CD4-positive, alpha-beta T cell treated with Interleukin-12 subunit alpha and Interleukin-12 subunit beta, for 1 hour (primary cell): Measurements from ENCODE around the gene GRIN2A.

Experiments
- DNase-seq: peaks from one replicate; pipeline ENCODE4 v3.0.0-alpha.2; 2020

GRIN2A gene

GRCh38 chr16:9713907-9714306, 468.3 kb downstream of the GRIN2A start:
- DNase-seq: no peak

GRCh38 chr16:9713156-9713555, 469.1 kb downstream of the GRIN2A start:
- DNase-seq: no peak

GRCh38 chr16:9708972-9709620, 473.1 kb downstream of the GRIN2A start:
- no peak for DNase-seq

- DNase-seq: no peak
Observed at GRCh38 chr16:9706217-9706836, 475.9 kb downstream of the GRIN2A start.

GRCh38 chr16:9703731-9704130, 478.5 kb downstream of the GRIN2A start:
- DNase-seq: no peak
